Eye (tissue), 1 donor: ENCODE measurements around the gene ERC2.
A peak's percentile ranks its signal among the peaks of the same experiment; 100 is the strongest.

Experiments used
- DNase-seq: peaks from one replicate; pipeline ENCODE4 v3.0.0-alpha.2; 2015

ERC2 gene

DNA sequence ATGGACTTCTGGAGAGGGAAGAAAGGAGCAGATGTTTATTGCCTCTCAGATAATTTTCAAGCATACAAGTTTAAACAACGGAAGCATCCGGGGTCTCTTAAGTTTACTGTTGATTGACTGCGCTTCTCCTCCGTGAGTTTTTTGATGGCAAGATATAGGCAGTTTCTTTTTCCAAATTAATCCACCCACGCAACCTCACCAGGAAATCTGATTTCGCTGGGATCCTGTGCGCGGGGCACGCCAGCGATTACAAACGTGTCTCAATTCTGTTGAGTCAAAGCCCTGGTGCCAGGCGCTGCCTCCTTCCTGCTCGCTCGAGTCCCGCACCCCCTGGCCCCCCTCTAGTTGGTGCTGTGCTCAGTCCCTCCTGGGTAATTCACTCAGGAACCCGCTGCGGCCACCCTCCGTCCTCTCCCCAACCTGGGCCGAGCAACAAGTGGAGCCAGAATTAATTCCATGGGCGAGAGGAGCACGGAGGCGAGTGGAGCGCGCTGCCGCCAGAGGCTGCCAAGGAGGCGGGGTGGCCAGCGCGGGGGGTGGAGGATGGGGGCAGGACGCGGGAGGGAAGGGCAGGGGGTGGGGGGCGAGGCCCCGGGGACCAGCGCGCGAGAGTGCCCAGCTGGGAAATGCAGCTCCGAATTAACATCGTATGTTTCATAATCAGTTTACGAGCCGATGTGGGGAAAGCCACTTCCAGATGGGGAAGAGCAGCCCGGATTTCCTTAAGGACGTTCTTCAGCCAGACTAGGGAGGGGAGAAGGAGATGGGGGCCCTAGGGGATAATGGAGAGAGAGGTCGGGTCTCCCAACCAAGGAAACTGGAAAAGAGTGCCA lies 987.1 kb downstream of the ERC2 start:
- DNase-seq: peak; percentile 71

DNA sequence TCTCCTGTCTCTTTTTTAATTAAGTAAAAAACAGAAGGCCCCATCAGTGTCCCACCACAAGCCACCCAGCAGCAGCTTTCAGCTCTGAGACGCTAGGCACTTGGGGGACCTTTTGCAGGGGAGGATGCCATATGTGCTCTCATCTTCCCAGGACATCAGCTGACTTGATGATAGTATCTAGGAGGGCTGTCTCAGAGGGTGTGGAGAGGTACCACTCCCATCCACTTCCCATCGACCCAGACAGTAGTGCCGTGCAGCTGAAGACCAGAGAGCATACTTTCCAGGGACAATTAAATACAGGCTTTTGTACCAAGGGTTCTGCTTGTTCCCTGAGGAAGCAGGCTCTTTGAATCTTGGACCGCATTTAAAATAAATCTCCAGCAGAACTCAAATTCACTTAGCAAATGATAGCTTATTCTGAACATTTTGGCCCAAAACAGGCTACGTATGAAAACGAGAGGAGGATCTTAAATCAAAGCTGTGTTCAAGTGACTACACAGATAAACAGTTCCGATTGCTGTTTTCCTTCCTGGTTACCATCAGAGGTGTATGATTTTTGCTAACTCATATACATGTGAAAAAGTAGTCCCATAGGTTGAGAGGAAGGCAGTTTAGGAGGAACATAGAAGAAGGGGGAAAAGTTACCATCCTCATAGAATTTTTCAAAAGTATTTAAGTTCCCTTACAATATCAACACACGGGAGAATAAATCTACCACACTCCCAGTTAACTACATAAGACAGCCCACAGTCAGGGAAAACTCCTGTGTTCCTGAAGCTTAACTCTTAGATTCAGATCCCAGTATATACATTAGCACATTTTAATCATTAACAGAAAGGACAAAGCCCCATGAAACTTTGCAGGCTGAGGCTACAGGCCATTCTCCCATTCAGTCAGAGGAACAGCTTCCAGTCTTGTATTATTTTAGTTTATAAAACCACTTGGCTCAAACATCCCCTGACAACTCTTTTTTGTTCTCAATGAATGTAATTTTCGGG lies 990.7 kb downstream of the ERC2 start:
- no peak for DNase-seq

DNA sequence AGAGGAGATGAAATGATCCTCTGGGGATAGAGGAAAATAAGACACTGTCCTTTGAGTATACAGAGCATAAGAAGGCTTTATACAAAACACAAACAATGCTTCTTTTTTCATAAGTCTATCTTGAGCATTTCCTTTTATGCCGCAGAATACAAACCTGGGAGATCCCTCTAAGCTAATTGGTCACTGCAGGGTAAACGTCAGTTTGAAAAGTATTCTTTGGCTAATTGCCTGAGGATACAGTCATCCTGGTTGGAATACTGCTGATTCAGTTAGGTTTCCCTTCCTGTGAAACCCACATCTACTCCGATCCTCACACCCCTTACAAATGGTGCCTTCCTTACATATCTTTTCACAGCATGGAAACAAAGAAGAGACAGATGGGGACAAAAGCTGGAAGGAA lies 991.8 kb downstream of the ERC2 start:
- peak; percentile 26 for DNase-seq

GRCh38 chr3:55474213-55474632 lies 994.0 kb downstream of the ERC2 start:
- DNase-seq: peak; percentile 26

GRCh38 chr3:55473788-55474187 lies 994.5 kb downstream of the ERC2 start:
- DNase-seq: no peak

DNA sequence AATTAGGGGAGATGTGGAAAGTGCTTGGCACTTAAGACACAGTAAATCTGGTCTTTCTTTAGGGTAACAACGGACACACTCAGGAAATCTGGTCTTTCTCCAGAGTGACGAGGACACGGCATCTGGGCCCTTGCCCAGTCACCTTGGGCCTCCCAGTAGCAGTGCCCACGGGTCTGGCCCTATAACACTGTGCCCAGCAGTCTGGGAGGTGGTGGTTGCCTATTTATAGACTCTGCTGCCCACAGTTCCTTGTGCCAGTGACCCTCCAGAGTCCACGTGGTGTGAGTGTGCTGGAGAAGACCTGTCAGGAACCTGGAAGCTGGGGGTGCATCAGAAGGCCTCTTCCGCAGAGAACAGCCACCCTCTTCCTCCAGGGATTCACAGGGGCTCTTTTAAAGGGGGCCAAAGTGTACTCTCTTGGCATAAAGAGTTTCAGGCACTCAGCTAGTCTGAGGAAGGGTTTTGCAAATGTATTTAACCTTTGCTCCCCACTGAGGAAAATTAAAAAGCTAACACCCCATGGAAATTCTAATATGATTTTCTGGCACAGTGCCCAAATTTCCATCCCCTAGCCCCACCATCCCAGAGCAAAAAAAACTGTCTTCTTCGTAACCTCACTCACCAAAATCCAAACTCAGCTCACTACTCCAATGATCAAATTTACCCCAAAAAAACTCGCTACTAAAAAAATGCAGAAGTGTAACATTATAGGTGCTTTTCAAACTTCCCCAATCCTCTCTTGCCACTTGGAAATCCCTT lies 996.6 kb downstream of the ERC2 start:
- no peak for DNase-seq

DNA sequence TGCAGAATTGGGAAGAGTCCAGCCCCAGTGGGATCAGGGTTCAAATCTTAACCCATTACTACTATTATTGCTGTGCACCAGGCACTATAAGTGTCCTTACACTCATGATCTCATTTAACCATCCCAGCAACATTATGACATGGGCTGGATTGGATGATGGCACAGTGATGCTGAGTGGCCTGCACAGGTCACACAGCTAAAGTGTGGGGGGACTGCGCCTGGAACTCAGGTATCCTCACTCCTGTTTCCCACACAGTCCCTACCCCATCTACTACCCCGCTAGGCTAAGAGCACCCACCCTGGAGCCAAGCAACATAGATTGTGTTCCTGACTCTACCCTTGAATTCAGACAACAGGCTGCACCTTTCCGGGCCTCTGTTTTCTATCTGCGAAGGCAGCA lies 997.2 kb downstream of the ERC2 start:
- DNase-seq: no peak

DNA sequence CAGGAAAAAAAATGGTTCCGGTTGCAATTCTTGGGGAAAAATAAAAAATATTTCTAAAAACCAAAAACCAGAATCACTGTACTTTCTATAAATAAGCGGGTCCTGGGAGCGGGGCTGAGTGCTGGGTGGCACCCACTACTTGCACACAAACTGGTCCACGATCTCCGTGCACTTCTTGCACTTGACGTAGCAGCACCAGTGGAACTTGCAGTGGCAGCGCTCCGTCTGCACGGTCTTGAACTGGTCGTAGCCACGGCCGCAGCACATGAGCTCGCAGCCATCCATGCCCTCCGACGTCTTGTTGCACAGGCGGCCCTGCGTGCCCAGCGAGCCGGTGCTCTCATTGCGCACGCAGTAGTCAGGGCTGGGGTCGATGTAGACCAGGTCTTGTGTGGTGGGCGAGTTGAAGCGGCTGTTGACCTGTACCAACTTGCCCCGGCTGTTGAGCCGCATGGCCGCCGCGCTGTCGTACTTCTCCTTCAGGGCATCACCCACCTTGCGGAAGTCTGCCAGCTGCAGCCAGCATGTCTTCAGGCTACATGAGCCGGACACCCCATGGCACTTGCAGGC lies 998.2 kb downstream of the ERC2 start:
- no peak for DNase-seq

DNA sequence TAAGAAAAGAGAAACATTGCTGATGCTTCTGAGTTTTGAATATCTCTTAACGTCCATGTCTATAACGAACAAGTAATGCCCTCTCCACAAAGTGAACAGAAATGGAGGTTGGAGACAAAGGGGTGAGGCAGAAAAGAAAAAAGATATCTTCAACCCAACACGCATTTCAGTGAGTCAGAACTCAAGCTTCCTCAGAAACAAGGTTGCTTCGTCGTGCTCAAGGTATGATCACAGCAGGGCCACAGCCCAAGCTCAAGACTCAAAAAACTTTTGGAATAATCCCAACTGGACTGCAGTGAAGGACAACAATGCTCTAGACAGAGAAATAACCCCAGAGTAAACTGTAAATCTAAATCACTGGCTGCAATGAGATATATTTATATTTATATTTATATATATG lies 1000.0 kb downstream of the ERC2 start:
- no peak for DNase-seq

- no peak for DNase-seq
Measured at GRCh38 chr3:55467099-55467498, 1001.2 kb downstream of the ERC2 start.

- no peak for DNase-seq
Measured at GRCh38 chr3:55466526-55466925, 1001.7 kb downstream of the ERC2 start.

DNA sequence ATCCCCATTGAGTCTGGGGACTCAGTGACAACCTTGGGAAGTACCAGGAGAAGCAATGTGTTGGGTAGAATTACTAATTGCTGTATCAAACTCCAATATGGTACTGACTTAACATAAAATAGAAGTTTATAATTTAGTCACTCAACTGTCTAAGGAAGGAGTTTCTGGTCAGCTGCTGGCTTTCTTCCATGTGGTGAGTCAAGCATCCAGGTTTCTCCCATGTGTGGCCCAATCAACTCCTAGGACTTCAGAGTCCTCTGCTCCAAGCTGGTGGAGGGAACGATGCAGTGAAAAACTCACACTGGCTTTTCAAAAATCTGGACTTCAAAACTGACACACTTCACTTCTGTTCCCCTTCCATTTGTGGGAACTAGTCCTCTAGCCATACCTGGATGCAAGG lies 1006.4 kb downstream of the ERC2 start:
- DNase-seq: no peak

DNA sequence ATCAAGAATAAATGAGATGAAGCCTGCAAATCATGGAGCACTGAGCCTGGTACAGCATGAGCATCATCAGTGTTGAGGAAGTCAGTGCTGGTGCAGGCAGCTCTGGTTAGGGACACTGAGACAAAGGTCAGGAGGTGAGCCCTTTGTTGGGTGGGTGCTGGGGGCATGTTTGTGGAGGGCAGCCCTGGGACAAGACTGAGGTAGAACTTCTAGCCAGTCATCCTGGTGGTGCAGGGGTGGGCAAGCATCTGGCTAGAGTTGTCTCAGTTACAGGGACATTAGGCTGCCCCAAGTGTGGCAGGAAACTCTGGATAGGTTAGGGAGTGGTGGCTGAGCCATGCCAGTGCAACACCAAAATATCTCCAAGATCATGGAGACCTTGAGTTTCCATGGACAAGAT lies 1008.4 kb downstream of the ERC2 start:
- DNase-seq: no peak
